Neural cell (in vitro differentiated cells): Measurements from ENCODE around the gene ZNF428. TPM values are rescaled to one million over a fixed set of nuclear protein-coding genes. Genes with fewer than 3 reads are reported as not detected.

ENCODE experiments used
- H2AFZ ChIP-seq: fragments of 200-600, 300-800 bp; sonication (generic), shearing (Covaris generic); 2 replicates; pipeline ENCODE4 v1.6.0; 2014; ENCODE audit warnings: low read depth, mild to moderate bottlenecking, antibody characterized with exemption, low read length, moderate library complexity
- H3F3A ChIP-seq: fragments of 200-600 bp; shearing (Covaris generic); 2 replicates; pipeline ENCODE4 v1.6.1; 2016; ENCODE audit warnings: mild to moderate bottlenecking, moderate library complexity, mixed read lengths, antibody characterized with exemption, low read length; ENCODE audit not compliant: insufficient read depth, poor library complexity, severe bottlenecking
- H3K27ac ChIP-seq: fragments of 200-600, 300-800 bp; sonication (generic), shearing (Covaris generic); 2 replicates; pipeline ENCODE4 v1.5.1; 2014; ENCODE audit warnings: mild to moderate bottlenecking, low read length, moderate library complexity
- H3K27me3 ChIP-seq: fragments of 300-800, 200-600 bp; sonication (generic), shearing (Covaris generic); 2 replicates; pipeline ENCODE4 v1.6.0; 2014; ENCODE audit warnings: mild to moderate bottlenecking, low read depth, low read length, moderate library complexity; ENCODE audit not compliant: insufficient read depth
- H3K36me3 ChIP-seq: fragments of 300-800, 200-600 bp; sonication (generic), shearing (Covaris generic); 2 replicates; pipeline ENCODE4 v1.5.1; 2014; ENCODE audit warnings: mild to moderate bottlenecking, antibody characterized with exemption, low read length, moderate library complexity; ENCODE audit not compliant: insufficient read depth
- H3K4me2 ChIP-seq: fragments of 300-800, 200-600 bp; sonication (generic), shearing (Covaris generic); 2 replicates; pipeline ENCODE4 v1.6.0; 2014; ENCODE audit warnings: mild to moderate bottlenecking, low read length
- H3K4me3 ChIP-seq: fragments of 300-800, 200-600 bp; sonication (generic), shearing (Covaris generic); 2 replicates; pipeline ENCODE4 v1.5.1; 2014; ENCODE audit warnings: mild to moderate bottlenecking, low read length, moderate library complexity
- H3K79me2 ChIP-seq: fragments of 200-600 bp; shearing (Covaris generic); replicated peaks from 2 replicates; pipeline ENCODE4 v1.6.0; 2014; ENCODE audit warnings: mild to moderate bottlenecking, low read length, moderate library complexity; ENCODE audit not compliant: insufficient read depth
- H3K9ac ChIP-seq: fragments of 300-800, 200-600 bp; sonication (generic), shearing (Covaris generic); 2 replicates; pipeline ENCODE4 v1.6.1; 2016; ENCODE audit warnings: mild to moderate bottlenecking, low read length, mixed read lengths
- H3K9me2 ChIP-seq: fragments of 200-600 bp; shearing (Covaris generic); 2 replicates; pipeline ENCODE4 v1.6.1; 2016; ENCODE audit warnings: mild to moderate bottlenecking, low read length, mixed read lengths; ENCODE audit not compliant: insufficient read depth
- H3K9me3 ChIP-seq: fragments of 200-600, 300-800 bp; sonication (generic), shearing (Covaris generic); 2 replicates; pipeline ENCODE4 v1.6.1; 2016; ENCODE audit warnings: mild to moderate bottlenecking, mixed run types, low read length, moderate library complexity, mixed read lengths
- H4K20me1 ChIP-seq: fragments of 200-600 bp; shearing (Covaris generic); 2 replicates; pipeline ENCODE4 v1.6.1; 2016; ENCODE audit warnings: mild to moderate bottlenecking, mixed run types; ENCODE audit not compliant: insufficient read depth
- CTCF ChIP-seq: fragments of 450-650 bp; IDR thresholded peaks from 2 replicates; pipeline ENCODE4 v1.5.1; 2014; ENCODE audit warnings: antibody characterized with exemption, mild to moderate bottlenecking, moderate library complexity; ENCODE audit not compliant: poor library complexity, severe bottlenecking
- EP300 ChIP-seq: fragments of 450-650 bp; conservative IDR thresholded peaks from 2 replicates; pipeline ENCODE4 v1.6.1; 2014; ENCODE audit warnings: antibody characterized with exemption, mild to moderate bottlenecking, moderate library complexity; ENCODE audit not compliant: poor library complexity, severe bottlenecking
- EZH2 ChIP-seq: fragments of 200-600, 300-800 bp; shearing (Covaris generic), sonication (generic); IDR thresholded peaks from 2 replicates; pipeline ENCODE4 v1.6.1; 2014; ENCODE audit warnings: antibody characterized with exemption, low read length, borderline replicate concordance, mild to moderate bottlenecking; ENCODE audit not compliant: insufficient read depth, poor library complexity, severe bottlenecking
- MXI1 ChIP-seq: fragments of 450-650 bp; conservative IDR thresholded peaks from 2 replicates; pipeline ENCODE4 v1.6.1; 2014; ENCODE audit warnings: antibody characterized with exemption, mild to moderate bottlenecking; ENCODE audit not compliant: poor library complexity, severe bottlenecking
- POLR2AphosphoS5 ChIP-seq: IDR thresholded peaks from 2 replicates; pipeline ENCODE4 v1.6.1; 2012
- RAD21 ChIP-seq: fragments of 450-650 bp; conservative IDR thresholded peaks from 2 replicates; pipeline ENCODE4 v1.6.1; 2014; ENCODE audit warnings: antibody characterized with exemption, mild to moderate bottlenecking, moderate library complexity
- REST ChIP-seq: IDR thresholded peaks from 2 replicates; pipeline ENCODE4 v1.6.1; 2012; ENCODE audit warnings: borderline replicate concordance
- SMC3 ChIP-seq: fragments of 450-650 bp; conservative IDR thresholded peaks from 2 replicates; pipeline ENCODE4 v1.6.1; 2014; ENCODE audit warnings: antibody characterized with exemption, mild to moderate bottlenecking, moderate library complexity; ENCODE audit not compliant: poor library complexity
- TAF1 ChIP-seq: IDR thresholded peaks from 2 replicates; pipeline ENCODE4 v1.6.1; 2012; ENCODE audit warnings: low read depth
- polyA plus RNA-seq: library from polyadenylated mRNA; depleted of rRNA; stranded (reverse); fragments of >200 nt; gene quantifications from 2 replicates; pipeline ENCODE4 v1.2.3, GENCODE V29; 2014

The ZNF428 gene
- polyA plus RNA-seq, 1 donor from 2014 or later: 1,008 TPM

DNA sequence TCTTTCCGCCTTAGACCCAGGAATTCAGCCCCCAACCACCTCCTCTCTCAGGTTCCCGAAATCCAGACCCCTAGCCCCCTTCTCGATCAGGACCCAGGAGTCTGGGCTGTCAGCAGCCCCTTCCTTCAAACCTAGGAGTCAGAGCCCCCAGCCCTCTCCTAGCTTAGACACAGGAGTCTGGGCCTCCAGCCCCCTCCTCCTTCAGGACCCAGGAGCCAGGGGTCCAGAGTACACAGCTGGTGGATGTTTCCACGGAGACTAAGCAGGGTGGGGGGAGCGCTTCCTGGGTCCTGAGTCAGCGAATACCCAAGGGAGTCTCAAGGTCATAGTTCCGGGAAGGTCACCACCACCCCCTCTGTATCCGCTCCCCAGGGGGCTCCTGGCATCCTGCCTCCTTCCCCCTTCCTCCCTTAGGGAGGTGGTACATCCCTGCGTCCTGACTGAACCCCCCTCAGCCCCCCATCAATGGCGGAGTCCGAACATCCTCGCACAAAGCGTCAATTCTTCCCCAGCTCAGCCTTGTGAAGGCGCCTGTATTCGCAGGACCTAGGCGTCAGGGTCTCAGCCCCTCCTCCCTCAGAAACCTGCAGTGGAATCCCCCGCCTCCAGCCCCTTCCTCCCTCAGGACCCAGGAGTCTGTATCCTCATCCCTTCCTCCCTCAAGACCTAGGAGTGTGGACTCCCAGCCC lies 15.6 kb upstream of the ZNF428 start:
- H3K79me2 ChIP-seq: peaks cover 76% of the 10 kb centered on the region
- no peaks in the 10 kb centered on the region for H4K20me1 ChIP-seq
- TF ChIP-seq TAF1 (no peak), REST (peak; percentile 31), POLR2AphosphoS5 (peak; percentile 53)
- no peaks in the 10 kb centered on the region for H3K36me3 ChIP-seq
- no peaks in the 10 kb centered on the region for H3K9me2 ChIP-seq
- peak overlapping the region; percentile 63 for H3K27ac ChIP-seq
- peak overlapping the region; percentile 67 for H3K4me3 ChIP-seq
- no peaks in the 10 kb centered on the region for H3F3A ChIP-seq
- peak overlapping the region; percentile 70 for H3K4me2 ChIP-seq
- peak overlapping the region; percentile 65 for H3K9ac ChIP-seq
- H2AFZ ChIP-seq: no peak overlapping the region
- no peaks in the 10 kb centered on the region for H3K27me3 ChIP-seq
- no peaks in the 10 kb centered on the region for H3K9me3 ChIP-seq

DNA sequence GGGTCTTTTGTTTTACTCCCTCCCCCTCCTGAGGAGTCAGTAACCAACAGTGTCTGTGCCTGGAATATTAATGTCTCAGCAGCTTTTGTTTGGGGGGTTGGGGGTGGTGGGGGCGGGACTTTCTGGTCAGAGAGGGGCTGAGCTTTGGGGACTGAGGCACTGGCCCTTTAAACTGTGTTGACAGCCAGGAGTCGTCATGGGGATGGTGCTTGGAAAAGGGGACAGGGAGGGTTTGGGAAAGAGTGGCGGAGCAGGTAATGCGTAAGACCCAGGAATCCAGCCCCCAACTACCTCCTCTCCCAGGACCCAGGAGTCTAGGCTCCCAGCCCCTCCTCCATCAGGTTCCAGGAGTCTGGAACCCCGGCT lies 15.1 kb upstream of the ZNF428 start:
- H3K9ac ChIP-seq: peak overlapping the region; percentile 65
- no peaks in the 10 kb centered on the region for H3F3A ChIP-seq
- H3K9me2 ChIP-seq: no peaks in the 10 kb centered on the region
- peak overlapping the region; percentile 67 for H3K4me3 ChIP-seq
- no peak overlapping the region for H2AFZ ChIP-seq
- peak overlapping the region; percentile 70 for H3K4me2 ChIP-seq
- H3K9me3 ChIP-seq: no peaks in the 10 kb centered on the region
- no peak for TF ChIP-seq MXI1
- no peak for TF ChIP-seq REST
- no peak for TF ChIP-seq EZH2
- TF ChIP-seq POLR2AphosphoS5: no peak
- TF ChIP-seq CTCF: no peak
- TF ChIP-seq TAF1: no peak
- no peak for TF ChIP-seq EP300
- no peak for TF ChIP-seq SMC3
- TF ChIP-seq RAD21: no peak
- no peaks in the 10 kb centered on the region for H3K27me3 ChIP-seq
- H3K27ac ChIP-seq: peak overlapping the region; percentile 63
- no peaks in the 10 kb centered on the region for H4K20me1 ChIP-seq
- H3K79me2 ChIP-seq: peaks cover 75% of the 10 kb centered on the region
- H3K36me3 ChIP-seq: no peaks in the 10 kb centered on the region
